Inflammatory macrophage (primary cell): ENCODE results near the gene ELAVL1.

ENCODE experiments used
- DNase-seq, 2 donors: peaks; one replicate each; pipeline ENCODE4 v3.0.0-alpha.2; 2020 to 2022

ELAVL1 gene

GRCh38 chr19:8020681-8021080, 15.2 kb upstream of the ELAVL1 start:
- no peak for DNase-seq

- DNase-seq: peak; percentile 44 to 70
Observed at GRCh38 chr19:8017808-8018207, 12.4 kb upstream of the ELAVL1 start.

DNA sequence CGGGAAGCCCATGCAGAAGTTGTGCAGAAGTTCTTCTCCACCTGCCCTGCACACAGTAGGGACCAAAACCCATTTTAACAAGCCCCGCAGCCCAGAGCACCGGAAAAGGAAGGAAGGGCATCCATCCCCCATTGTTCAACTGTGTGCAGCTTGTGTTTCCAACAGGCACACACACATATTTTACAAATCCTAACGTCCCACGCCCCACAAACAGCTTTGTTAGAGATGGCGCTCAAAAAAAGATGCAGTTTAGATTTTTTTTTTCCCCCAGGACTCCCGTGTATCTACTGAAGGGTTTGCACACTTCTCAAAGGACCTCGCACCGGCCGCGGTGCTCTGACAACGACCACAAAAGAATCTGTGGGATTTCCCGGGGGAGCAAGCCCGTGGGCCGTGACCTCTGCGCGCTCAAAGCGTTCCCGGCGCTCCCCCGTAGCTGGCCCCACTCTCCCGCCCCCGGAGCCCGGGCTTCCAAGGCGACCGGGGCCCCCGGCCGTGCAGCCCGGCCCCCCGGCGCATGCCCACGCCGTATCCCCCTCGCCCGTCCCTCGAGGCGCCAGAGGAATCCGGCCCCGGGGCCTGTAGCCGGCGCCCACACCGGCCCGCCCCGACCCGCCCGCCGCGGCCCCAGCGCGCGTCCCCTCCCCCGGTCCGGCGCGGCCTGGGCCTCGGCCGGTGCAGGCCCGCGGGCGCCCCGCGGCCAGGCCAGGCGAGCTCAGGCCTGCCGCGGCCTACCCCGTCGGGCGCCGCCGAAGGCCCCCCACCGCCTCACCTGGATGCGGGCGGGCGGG, 523 bp downstream of the ELAVL1 start:
- DNase-seq: peak in 1 of 2 donors; percentile 28

DNA sequence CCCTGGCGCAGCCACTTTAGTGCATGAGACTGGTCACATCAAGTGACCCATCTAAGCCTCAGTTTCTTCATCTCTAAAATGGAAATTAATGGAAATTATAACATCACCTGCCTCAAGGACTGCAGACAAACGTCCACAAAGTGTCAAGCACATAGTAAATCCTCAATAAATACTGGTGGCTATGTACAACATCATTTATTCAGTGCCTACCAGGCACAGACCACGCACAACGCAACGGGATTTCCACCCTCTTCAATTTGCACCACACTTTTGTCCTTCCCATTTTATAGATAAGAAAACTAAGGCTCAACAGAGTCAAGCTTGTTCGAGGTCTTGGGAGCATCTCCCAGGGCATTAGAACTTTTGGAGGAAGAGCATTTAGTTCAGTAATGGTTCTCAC, 1.4 kb downstream of the ELAVL1 start:
- DNase-seq: no peak

GRCh38 chr19:8001995-8002849, 3.2 kb downstream of the ELAVL1 start:
- peak; percentile 91 for DNase-seq

DNA sequence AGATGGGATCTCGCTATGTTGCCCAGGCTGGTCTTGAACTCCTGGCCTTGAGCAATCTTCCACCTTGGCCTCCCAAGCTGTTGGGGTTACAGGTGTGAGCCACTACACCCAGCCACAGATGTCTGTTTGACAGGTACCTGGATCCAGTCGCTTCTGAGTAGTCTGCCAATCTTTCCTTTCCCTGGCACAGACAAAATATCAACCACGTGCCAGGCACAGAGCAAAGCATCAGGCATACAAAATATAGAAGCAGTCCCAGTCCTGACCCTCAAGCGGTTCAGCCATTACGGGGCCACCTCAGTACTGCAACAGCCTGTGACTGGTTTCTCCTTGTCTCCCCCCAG, 3.8 kb downstream of the ELAVL1 start:
- DNase-seq: no peak

DNA sequence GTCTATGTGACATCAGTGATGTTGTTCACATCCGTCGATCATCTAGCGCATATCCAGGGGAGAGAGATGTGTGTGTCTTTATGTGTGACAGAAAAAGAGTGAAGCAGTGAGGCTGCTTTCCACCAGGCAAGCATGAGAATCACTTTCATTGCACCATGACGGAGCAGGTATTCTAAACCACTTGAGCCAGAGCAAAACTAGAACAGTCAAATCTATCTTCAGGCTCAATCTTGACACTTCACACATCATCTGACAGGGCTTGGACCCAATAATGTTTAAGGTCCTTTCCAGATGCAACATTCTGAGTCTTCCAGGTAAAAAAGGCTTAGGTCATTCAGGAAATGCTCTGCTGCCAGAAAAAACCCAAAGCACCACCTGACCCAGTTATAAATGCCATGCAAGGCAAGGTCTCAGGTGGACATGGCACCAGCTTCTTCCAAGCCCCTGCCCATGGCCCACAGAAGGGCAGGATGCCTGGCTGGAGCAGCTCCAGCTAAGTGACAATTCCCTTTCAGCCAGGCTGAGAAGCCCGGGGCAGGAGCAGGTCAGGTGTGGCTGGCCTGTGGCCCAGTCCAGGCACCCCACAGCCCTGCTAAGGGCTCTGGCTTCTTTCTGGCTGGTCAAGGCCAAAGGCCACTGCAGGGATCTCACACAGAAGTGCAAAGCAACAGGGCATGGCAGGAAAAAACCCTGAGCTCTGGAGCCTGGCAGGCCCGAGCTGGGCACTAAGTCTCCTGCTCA, 5.0 kb downstream of the ELAVL1 start:
- no peak for DNase-seq

DNA sequence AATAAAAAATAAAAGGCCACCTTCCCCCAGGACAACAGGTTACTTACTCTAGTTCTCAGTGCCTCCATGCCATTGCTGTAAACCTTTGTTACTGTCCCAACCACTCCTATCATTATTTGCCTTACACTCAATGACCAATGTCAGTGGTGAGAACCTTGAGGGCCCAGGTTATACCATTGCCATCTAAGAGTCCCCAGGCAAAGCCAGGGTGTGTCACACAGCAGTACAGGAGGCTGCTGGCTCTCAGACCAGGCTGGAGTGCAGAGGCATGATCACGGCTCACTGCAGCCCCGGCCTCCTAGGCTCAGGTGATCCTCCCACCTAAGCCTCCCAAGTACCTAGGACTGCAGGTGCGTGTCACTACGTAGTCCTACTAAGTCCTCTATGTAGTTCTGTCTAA, 6.1 kb downstream of the ELAVL1 start:
- no peak for DNase-seq

GRCh38 chr19:7997809-7998480, 7.5 kb downstream of the ELAVL1 start:
- peak; percentile 53 to 76 for DNase-seq

GRCh38 chr19:7996883-7997282, 8.6 kb downstream of the ELAVL1 start:
- no peak for DNase-seq

- DNase-seq: no peak
Observed at GRCh38 chr19:7995810-7996158, 9.7 kb downstream of the ELAVL1 start.

- no peak for DNase-seq
Observed at GRCh38 chr19:7994928-7995809, 10.3 kb downstream of the ELAVL1 start.

DNA sequence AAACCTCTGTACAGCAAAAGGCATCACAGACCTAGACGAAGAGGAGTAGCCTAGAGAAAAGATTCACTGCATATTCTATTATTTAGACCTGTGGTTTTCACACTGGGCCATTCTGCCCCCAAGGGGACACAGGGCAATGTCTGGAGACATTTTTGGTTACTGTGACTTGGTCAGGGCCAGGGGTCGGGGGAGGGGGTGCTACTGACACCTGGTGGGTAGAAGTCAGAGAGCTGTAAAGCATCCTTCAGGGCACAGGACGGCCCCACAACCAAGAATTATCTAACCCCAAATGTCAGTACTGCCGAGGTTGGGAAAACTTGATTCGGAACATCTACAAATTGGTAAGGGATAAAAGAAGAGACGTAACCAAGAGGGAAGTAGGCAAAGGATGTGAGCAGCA, 11.3 kb downstream of the ELAVL1 start:
- DNase-seq: no peak

- DNase-seq: no peak
Observed at GRCh38 chr19:7993560-7993959, 11.9 kb downstream of the ELAVL1 start.

GRCh38 chr19:7992575-7992974, 12.9 kb downstream of the ELAVL1 start:
- no peak for DNase-seq

GRCh38 chr19:7989071-7989575, 16.3 kb downstream of the ELAVL1 start:
- no peak for DNase-seq

GRCh38 chr19:7988307-7988706, 17.1 kb downstream of the ELAVL1 start:
- DNase-seq: no peak

GRCh38 chr19:7987114-7987768, 18.2 kb downstream of the ELAVL1 start:
- no peak for DNase-seq

DNA sequence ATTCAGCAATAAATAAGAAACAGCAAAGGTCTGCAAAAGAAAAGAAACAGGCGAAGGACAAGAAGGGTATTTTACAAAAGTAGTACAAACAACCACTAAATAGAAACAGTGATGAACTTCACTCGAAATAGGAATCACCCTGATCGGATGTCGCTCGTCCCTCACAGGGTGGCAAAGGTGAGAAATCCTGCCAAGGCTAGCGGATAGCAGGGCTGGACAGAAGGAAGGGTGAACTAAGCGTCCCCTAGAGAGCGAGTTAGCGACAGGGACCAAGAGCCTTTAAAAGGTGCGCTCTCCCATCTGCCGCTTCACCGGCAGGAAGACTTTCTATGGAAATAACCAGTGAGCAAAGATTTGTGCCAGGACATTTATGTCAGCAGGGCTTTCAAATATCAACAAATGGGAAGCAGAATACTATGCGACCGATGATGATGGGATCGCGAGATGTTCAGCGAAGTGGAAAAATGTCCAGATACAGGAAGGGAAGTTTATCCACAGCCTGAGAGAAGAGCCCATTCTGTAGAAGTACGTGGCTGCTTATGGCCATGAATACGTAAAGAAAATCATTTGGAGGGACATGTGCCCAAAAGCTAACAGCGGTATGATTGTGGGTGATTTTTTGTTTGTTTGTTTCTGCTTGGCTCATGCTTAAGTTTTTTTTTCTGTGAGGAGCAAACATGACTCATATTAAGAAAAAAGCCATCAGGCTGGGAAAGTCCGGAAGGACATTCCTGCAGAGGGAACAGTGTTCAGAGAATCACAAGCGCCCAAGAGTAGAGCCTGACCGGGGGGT, 18.9 kb downstream of the ELAVL1 start:
- DNase-seq: no peak

GRCh38 chr19:7985481-7985911, 19.9 kb downstream of the ELAVL1 start:
- no peak for DNase-seq
